Fibroblast of the aortic adventitia (primary cell): ENCODE results near the gene NAGK. TPM values are rescaled to one million over a fixed set of nuclear protein-coding genes. Genes with fewer than 3 reads are reported as not detected.

Experiments used
- DNase-seq: peaks from one replicate; pipeline ENCODE4 v3.0.0-alpha.2; 2010; ENCODE audit warnings: low read depth
- H3K4me3 ChIP-seq: 2 replicates; pipeline ENCODE4 v1.5.1; 2011; ENCODE audit warnings: low read depth, mild to moderate bottlenecking, control low read depth, low read length, moderate library complexity
- CTCF ChIP-seq: IDR thresholded peaks from 2 replicates; pipeline ENCODE4 v1.5.1; 2011; ENCODE audit warnings: mild to moderate bottlenecking, low read length, control low read depth, inconsistent platforms; ENCODE audit not compliant: insufficient read depth
- total RNA-seq: library from RNA; depleted of rRNA; stranded (reverse); fragments of >200 nt; gene quantifications from 2 replicates; pipeline ENCODE4 v1.2.3, GENCODE V29; 2012; ENCODE audit warnings: low replicate concordance

Gene NAGK
- total RNA-seq, 1 donor: 63.0 TPM

GRCh38 chr2:71064110-71064611, 4.3 kb upstream of the NAGK start:
- TF ChIP-seq CTCF: no peak
- no peak for DNase-seq
- no peak overlapping the region for H3K4me3 ChIP-seq

- DNase-seq: peak; percentile 27
- H3K4me3 ChIP-seq: no peak overlapping the region
- TF ChIP-seq CTCF: no peak
Observed at GRCh38 chr2:71064754-71065621, 3.5 kb upstream of the NAGK start.

- no peak for DNase-seq
Observed at GRCh38 chr2:71066856-71067255, 1.6 kb upstream of the NAGK start.

GRCh38 chr2:71067567-71068217, 756 bp upstream of the NAGK start:
- no peak for DNase-seq
- peak overlapping the region; percentile 99 for H3K4me3 ChIP-seq
- no peak for TF ChIP-seq CTCF

More at GRCh38 chr2:71066856-71067255, 1.6 kb upstream of the NAGK start:
- no peak overlapping the region for H3K4me3 ChIP-seq
- TF ChIP-seq CTCF: no peak

- no peak for TF ChIP-seq CTCF
- DNase-seq: peak; percentile 22
- peak overlapping the region; percentile 99 for H3K4me3 ChIP-seq
Observed at GRCh38 chr2:71069376-71069775, 928 bp downstream of the NAGK start.

- DNase-seq: peak; percentile 56
- peak overlapping the region; percentile 99 for H3K4me3 ChIP-seq
- peak; percentile 58 for TF ChIP-seq CTCF
Observed at GRCh38 chr2:71070294-71071093, 2.0 kb downstream of the NAGK start.
